ENCODE results near the gene C17orf114.

DNA sequence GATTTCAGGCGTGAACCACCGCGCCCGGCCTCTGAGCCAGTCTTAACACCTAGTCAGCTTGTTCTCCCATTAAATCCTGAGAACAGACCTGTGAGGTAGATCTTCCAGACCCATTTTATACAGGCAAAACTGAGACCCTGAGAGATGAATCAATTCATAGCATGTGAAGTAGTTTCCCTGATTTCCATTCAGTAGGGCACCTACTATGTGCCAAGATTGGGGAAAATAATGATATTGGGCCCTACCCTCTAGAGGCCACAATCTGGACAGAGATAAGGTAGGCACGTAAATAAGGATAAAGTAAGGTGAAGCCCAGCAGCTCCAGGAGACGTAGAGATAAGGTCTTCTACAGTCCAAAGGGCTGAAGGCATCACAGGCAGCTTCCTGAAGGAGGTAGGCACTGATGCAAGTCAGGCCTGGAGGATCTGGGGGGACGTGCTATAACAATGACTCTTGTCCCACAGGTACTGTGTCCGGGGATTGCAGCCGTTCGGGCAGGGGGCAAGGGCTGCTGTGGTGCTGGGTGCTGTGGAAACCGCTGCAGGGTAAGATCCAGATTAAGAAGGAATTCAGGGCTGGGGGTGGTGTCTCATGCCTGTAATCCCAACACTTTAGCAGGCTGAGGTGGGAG, 21.7 kb downstream of the C17orf114 start:
- TF ChIP-seq, protein P1, sequence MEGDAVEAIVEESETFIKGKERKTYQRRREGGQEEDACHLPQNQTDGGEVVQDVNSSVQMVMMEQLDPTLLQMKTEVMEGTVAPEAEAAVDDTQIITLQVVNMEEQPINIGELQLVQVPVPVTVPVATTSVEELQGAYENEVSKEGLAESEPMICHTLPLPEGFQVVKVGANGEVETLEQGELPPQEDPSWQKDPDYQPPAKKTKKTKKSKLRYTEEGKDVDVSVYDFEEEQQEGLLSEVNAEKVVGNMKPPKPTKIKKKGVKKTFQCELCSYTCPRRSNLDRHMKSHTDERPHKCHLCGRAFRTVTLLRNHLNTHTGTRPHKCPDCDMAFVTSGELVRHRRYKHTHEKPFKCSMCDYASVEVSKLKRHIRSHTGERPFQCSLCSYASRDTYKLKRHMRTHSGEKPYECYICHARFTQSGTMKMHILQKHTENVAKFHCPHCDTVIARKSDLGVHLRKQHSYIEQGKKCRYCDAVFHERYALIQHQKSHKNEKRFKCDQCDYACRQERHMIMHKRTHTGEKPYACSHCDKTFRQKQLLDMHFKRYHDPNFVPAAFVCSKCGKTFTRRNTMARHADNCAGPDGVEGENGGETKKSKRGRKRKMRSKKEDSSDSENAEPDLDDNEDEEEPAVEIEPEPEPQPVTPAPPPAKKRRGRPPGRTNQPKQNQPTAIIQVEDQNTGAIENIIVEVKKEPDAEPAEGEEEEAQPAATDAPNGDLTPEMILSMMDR (conservative IDR thresholded peaks at IDR 0.05; ENCODE audit: low read depth, low read length), result no peak
- no peak for TF ChIP-seq EZH2 (IDR thresholded peaks at IDR 0.05; ENCODE audit: borderline replicate concordance, low read depth, low read length, poor library complexity, severe bottlenecking)

Measured in A673 (cell line).